Sciatic nerve (tissue), 2 donors: ENCODE measurements around the gene SPART. TPM values are rescaled to one million over a fixed set of nuclear protein-coding genes. Genes with fewer than 3 reads are reported as not detected.

Source experiments
- ATAC-seq: fragments of 200-7000 bp; cut with Tn5 transposase; one replicate; pipeline ENCODE4 v1.9.1; 2020; ENCODE audit warnings: mild to moderate bottlenecking, moderate library complexity
- DNase-seq: peaks from one replicate; pipeline ENCODE4 v3.0.0-alpha.2; 2020; ENCODE audit warnings: low spot score
- intact Hi-C: fragments of 100-400 bp; cut with DNase I; formaldehyde crosslinking; loops from one replicate; pipeline ENCODE4 v1.14.2; 2022
- total RNA-seq: library from RNA; stranded (reverse); fragmentation: NEBNext Ultra II Directional; extraction: Animal tissue kit (Norgen Biotek cat#: 25700); gene quantifications from one replicate; pipeline ENCODE4 v1.2.1, GENCODE V29; 2021
- donor health status: DM: no; HTN: no; CAD: no.
- donor health status: DM: no; HTN: no; CAD: no.

Gene SPART, protein sequence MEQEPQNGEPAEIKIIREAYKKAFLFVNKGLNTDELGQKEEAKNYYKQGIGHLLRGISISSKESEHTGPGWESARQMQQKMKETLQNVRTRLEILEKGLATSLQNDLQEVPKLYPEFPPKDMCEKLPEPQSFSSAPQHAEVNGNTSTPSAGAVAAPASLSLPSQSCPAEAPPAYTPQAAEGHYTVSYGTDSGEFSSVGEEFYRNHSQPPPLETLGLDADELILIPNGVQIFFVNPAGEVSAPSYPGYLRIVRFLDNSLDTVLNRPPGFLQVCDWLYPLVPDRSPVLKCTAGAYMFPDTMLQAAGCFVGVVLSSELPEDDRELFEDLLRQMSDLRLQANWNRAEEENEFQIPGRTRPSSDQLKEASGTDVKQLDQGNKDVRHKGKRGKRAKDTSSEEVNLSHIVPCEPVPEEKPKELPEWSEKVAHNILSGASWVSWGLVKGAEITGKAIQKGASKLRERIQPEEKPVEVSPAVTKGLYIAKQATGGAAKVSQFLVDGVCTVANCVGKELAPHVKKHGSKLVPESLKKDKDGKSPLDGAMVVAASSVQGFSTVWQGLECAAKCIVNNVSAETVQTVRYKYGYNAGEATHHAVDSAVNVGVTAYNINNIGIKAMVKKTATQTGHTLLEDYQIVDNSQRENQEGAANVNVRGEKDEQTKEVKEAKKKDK
- total RNA-seq, result 90.2 TPM

GRCh38 chr13:36346222-36347083 lies at the start of gene SPART:
TSS of gene SPART (minus strand) at chr13:36346394. CDS start at chr13:36335830, 10,564 bp downstream.
- intact Hi-C loops, result no loop called here
- ATAC-seq (peak; percentile 93), DNase-seq (peak; percentile 97)

DNA sequence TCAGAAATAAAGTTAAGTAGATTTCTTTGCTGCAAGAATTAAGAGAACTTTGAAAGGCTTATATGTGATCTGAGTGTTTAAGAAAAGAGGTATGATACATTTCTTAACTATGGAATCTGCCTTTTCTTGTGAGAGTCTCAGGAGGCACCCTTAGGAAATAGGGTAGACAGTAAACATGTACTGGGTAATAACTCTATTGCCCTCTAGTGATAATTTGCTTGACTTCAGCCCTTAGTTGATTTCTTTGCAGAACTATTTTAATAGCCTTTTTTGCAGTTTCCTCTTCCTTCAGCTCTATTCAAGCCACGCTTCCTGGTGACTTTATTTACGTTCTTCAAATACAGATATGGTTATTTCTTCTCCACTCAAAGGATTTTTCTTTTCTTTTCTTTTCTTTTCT lies 49.1 kb upstream of the SPART start:
- DNase-seq (no peak), ATAC-seq (peak; percentile 96)
- intact Hi-C loops, result no loop called here

GRCh38 chr13:36385489-36385888 lies 39.3 kb upstream of the SPART start:
- DNase-seq (no peak), ATAC-seq (no peak)
- intact Hi-C loops, result no loop called here

DNA sequence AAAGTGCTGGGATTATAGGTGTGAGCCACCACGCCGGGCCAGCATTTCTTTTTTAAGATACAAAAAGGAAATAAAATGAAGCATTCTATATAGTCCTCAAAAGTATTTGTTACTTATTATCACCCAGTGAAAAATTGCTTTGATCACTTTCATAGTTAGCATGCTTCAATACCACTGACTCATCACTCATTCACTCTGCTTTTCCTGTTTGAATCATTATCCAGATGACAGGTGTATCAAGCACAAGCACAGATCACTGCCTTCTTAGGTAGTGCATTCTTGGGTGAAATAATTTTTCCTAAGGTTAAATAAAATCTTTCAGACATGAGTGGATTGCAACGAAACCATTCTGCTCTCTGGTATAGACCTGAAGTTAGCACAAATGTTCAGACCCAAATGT lies 35.8 kb upstream of the SPART start:
- intact Hi-C loops, result no loop called here

GRCh38 chr13:36377826-36378468 lies 31.8 kb upstream of the SPART start:
- DNase-seq, result no peak
- ATAC-seq, result no peak
- intact Hi-C loops, result no loop called here

More for the DNA sequence above, 35.8 kb upstream of the SPART start:
- ATAC-seq, result no peak
- DNase-seq, result no peak

GRCh38 chr13:36374063-36374462 lies 27.9 kb upstream of the SPART start:
- no peak for ATAC-seq
- no peak for DNase-seq
- intact Hi-C loops, result no loop called here

GRCh38 chr13:36371185-36371584 lies 25.0 kb upstream of the SPART start:
- DNase-seq, result no peak
- no peak for ATAC-seq
- intact Hi-C loops, result no loop called here

DNA sequence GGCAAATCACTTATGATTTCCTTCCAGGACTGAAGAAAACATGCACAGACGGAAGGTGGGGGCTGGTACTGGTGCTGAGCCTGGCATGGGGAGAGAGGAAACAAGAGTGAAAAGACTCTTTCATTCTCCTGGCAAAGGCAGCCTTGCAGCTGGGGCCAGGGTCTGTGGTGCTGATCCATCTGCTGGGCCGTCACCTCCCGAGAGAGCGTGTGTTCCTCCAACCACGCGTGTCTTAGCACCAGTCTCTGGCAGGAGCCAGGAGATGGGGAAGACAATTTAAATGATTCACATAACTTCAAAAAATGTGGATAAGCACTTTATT lies 23.9 kb upstream of the SPART start:
- ATAC-seq, result peak; percentile 91

GRCh38 chr13:36369268-36370107 lies 23.3 kb upstream of the SPART start:
- DNase-seq, result no peak
- intact Hi-C loops, result no loop called here
- peak; percentile 40 for ATAC-seq

More for the DNA sequence above, 23.9 kb upstream of the SPART start:
- DNase-seq, result peak; percentile 60
- intact Hi-C loops, result no loop called here

- ATAC-seq, result peak; percentile 48
- DNase-seq, result no peak
- intact Hi-C loops, result no loop called here
These were observed 19.8 kb upstream of the SPART start for GRCh38 chr13:36366031-36366430.

DNA sequence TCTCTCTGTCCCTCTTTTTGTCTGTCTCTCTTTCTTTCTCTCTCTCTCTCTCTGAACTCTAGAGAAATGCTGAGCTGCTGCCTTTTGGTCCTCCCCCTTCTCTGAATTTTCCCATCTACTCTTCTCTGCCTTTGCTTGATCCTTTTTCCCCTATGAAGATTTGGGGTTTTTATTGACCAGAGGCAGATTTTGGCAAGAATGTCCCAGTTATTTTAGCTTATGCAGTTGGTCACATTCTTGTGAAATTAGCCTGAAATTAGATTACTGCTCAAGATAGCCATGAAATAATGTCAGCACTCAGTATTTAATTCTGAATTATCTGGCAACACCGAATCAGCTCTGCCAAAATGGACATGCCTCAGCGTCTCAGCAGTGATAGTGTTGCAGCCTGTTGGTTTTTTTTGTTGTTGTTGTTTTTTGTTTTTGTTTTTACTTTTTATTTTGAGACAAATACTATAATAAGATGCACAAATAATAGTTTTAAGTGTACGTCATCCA lies 17.2 kb upstream of the SPART start:
- ATAC-seq, result peak; percentile 51

DNA sequence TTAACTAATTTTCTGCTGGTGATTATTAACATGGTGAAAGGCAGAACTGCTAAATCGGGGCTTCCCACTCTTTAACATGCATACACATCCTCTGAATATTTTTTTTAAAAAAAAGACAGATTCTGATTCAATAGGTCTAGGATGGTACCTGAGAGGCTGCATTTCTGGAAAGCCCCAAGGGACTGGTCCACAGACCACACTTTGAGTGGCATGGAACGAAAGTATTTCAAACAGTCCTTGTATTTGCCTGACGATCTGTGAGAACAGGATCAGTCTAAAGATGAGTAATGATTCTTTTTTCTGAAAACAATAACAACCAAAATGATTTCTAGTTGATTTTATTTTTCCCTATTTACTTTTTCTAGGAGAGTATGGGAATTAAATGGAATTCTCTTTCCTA lies 16.7 kb upstream of the SPART start:
- intact Hi-C loops, result no loop called here
- ATAC-seq (peak; percentile 36), DNase-seq (no peak)

More for the DNA sequence above, 17.2 kb upstream of the SPART start:
- no peak for DNase-seq
- intact Hi-C loops, result no loop called here

GRCh38 chr13:36362251-36362650 lies 16.1 kb upstream of the SPART start:
- DNase-seq (no peak), ATAC-seq (peak; percentile 65)
- intact Hi-C loops, result no loop called here

DNA sequence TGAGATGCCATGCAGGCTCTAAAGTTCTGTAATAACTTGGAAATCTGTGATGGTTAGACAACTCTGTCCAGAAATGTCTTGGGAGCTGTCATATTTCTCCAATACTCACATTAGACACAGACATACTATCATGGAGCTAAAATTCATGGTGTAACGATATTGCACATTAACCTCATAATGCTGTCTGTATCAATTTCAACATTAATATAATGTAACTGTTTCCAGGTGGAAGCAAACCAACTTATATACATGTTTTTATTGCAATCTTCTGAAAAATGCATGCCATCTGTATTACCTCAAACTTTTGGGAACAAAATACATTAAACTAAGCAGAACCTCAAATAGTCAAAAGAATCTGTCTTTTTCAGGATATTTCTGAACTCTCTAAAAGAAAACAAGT lies 14.7 kb upstream of the SPART start:
- intact Hi-C loops, result no loop called here
- DNase-seq, result no peak
- ATAC-seq, result no peak

DNA sequence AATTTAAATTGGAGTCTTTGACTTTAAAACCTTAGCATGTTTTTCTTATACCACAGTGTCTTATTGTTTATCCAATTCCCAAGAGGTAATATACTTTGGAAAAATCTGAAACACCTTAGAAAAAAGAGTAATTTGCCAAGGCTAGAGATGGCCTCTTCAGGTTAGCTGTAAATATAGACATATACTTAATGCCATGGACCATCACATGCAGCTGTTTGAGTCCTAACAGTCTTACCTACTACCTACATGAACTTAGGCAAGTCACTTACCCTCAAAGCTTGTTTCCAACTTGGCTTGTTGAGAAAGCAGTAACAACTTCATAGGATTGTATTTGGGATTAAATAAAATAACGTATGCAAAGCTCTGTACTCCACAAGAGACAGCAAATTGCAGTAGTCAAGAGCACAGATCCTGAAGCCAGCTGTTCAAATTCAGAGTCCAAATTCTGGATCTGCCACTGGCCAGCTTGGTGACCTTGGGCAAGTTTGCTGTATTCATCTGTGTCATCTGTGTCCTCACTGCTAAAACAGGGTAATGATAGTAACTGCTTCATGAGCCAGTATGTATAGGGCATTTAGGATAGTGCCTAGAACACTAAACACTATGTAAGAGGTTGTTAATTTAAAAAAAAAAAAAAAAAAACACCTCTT lies 13.2 kb upstream of the SPART start:
- ATAC-seq (no peak), DNase-seq (no peak)
- intact Hi-C loops, result no loop called here

DNA sequence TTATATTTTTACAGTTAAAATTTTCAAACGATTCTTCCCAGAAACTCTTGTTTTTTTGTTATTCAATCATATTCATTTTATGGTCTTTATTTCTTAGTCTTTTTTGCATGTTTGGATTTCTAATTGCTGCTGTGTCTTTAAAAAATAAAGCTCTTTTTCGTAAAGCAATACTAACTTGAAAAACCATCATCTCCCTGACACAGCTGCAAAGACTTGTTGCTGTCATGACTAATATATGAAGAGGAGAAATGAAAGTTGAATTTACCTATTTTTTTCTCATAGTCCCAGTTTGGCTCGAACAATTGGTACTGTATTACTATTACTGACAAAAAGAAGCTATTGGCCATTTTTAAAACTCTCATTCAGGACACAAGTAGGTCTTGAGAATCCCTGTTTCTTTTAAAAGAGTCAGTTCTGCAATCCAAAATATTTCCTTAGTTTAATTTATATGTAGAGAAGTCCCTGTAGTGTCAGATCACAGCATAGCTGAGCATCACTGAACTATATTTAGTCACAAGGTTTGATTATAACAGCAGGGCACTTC lies 12.1 kb upstream of the SPART start:
- ATAC-seq, result no peak
- intact Hi-C loops, result no loop called here
- DNase-seq, result no peak

GRCh38 chr13:36357692-36358091 lies 11.5 kb upstream of the SPART start:
- ATAC-seq (peak; percentile 78), DNase-seq (no peak)
- intact Hi-C loops, result no loop called here
